ENCODE measurements around the gene SIGLEC12. TPM values are rescaled to one million over a fixed set of nuclear protein-coding genes. Genes with fewer than 3 reads are reported as not detected.

The SIGLEC12 gene
- total RNA-seq, 4 donors from 2014 or later, result 0.11 TPM; not detected in 3

- no peak for TF ChIP-seq POLR2A (IDR thresholded peaks at IDR 0.05)
- TF ChIP-seq, protein P1, sequence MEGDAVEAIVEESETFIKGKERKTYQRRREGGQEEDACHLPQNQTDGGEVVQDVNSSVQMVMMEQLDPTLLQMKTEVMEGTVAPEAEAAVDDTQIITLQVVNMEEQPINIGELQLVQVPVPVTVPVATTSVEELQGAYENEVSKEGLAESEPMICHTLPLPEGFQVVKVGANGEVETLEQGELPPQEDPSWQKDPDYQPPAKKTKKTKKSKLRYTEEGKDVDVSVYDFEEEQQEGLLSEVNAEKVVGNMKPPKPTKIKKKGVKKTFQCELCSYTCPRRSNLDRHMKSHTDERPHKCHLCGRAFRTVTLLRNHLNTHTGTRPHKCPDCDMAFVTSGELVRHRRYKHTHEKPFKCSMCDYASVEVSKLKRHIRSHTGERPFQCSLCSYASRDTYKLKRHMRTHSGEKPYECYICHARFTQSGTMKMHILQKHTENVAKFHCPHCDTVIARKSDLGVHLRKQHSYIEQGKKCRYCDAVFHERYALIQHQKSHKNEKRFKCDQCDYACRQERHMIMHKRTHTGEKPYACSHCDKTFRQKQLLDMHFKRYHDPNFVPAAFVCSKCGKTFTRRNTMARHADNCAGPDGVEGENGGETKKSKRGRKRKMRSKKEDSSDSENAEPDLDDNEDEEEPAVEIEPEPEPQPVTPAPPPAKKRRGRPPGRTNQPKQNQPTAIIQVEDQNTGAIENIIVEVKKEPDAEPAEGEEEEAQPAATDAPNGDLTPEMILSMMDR (IDR thresholded peaks at IDR 0.05), result no peak
- Histone ChIP-seq H3K27me3 (no peaks in the 10 kb centered on the region), H3K27ac (no peak overlapping the region), H3K9me3 (no peaks in the 10 kb centered on the region), H3K4me1 (no peaks in the 10 kb centered on the region), H3K4me3 (replicated peaks in 1 of 3) (no peak overlapping the region), H3K36me3 (no peaks in the 10 kb centered on the region)
- intact Hi-C loops (cut with DNase I), result no loop called here
- 11% methylated on average over 6 of the region's 6 CpGs for WGBS, 2 donors
- no peak for DNase-seq
Measured at GRCh38 chr19:51511353-51511752, 9.8 kb upstream of the SIGLEC12 start.

DNA sequence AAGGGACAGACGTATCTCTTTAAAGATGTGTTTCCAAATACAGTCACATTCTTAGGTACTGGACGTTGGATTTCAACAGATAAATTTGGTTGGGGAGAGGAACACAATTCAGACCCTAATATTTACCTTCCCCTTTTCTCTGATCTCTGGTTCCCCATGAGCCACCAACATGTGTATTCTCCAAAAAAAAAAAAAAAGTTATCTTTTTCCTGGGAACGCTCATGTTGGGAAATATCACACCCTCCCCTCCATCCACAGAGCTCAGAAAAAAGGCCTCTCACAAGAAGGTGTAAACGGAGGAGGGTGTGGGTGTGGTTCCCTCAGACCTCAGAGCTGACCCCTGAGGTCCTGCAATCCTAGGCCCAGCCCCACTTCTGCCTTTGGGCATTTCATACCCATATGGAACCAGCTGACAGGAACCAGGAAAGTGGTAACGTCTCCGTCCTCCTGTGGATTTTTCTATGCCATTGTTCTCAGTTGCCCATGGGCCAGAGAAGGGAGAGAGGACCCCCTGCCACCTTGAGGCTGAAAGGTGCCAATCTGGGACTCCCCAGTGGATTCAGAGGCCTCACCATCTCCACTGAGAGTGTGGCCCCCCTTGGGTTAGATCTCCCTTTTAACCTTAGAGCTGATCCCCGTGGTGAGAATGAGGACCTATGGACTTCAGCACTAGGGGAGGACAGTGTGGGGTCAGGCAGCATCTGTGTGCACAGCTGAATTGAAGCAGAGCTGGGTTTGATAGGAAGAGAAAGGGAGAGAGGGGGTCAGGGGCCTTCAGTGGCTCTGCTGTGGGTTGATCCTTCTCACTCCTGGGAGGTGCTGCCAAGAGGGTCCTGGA is 8.4 kb upstream of the SIGLEC12 start:
- WGBS, 2 donors, result 61 to 62% methylated on average over 7 of the region's 7 CpGs
- no peak overlapping the region for H3K4me3 ChIP-seq (replicated peaks in 1 of 3)
- intact Hi-C loops (cut with DNase I), result no loop called here
- H3K9me3 ChIP-seq, result no peaks in the 10 kb centered on the region
- H3K27ac ChIP-seq, result no peak overlapping the region
- H3K36me3 ChIP-seq, result no peaks in the 10 kb centered on the region
- no peaks in the 10 kb centered on the region for H3K27me3 ChIP-seq
- no peak for TF ChIP-seq POLR2A (IDR thresholded peaks at IDR 0.05)
- TF ChIP-seq, protein P1 (IDR thresholded peaks at IDR 0.05), result no peak
- DNase-seq, result no peak
- H3K4me1 ChIP-seq, result no peaks in the 10 kb centered on the region

GRCh38 chr19:51508059-51508733 is 6.6 kb upstream of the SIGLEC12 start:
- WGBS, 2 donors, result 49 to 66% methylated on average over 2 to 3 of the region's 3 CpGs
- Histone ChIP-seq H3K9me3 (no peaks in the 10 kb centered on the region), H3K27ac (no peak overlapping the region), H3K4me3 (replicated peaks in 1 of 3) (no peak overlapping the region), H3K27me3 (no peaks in the 10 kb centered on the region), H3K4me1 (no peaks in the 10 kb centered on the region), H3K36me3 (no peaks in the 10 kb centered on the region)
- TF ChIP-seq, protein P1 (IDR thresholded peaks at IDR 0.05), result no peak
- TF ChIP-seq POLR2A (IDR thresholded peaks at IDR 0.05), result no peak
- DNase-seq, result no peak
- intact Hi-C loops (cut with DNase I), result no loop called here

DNA sequence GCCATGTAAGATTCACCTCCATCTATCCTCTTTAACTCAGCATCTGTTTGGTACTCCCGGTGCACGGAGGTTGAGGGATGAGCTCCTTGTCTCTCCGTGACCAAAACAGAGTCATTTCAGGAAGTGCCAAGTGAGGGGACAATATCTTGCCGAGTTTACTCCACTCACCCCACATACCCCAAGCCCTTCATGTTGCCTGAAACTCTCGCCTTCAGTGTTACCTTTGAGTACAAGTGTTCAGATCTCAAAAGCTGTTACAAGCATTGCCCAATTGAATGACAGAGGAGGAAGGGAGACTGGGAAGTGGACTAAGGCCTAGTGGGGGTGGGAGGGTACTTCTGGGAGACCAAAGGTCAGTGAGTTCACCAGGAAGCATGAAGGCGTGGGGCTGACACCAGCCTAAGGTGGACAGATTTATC is 6.0 kb upstream of the SIGLEC12 start:
- Histone ChIP-seq H3K27ac (no peak overlapping the region), H3K36me3 (no peaks in the 10 kb centered on the region)
- WGBS, 2 donors, result 57 to 67% methylated on average over 6 of the region's 6 CpGs

GRCh38 chr19:51507192-51507591 is 5.6 kb upstream of the SIGLEC12 start:
- WGBS, 2 donors, result 32 to 38% methylated on average over 3 of the region's 3 CpGs
- Histone ChIP-seq H3K27me3 (no peaks in the 10 kb centered on the region), H3K36me3 (no peaks in the 10 kb centered on the region), H3K4me3 (replicated peaks in 1 of 3) (no peak overlapping the region), H3K27ac (no peak overlapping the region), H3K4me1 (no peaks in the 10 kb centered on the region), H3K9me3 (no peaks in the 10 kb centered on the region)
- DNase-seq, result no peak
- no peak for TF ChIP-seq POLR2A (IDR thresholded peaks at IDR 0.05)
- TF ChIP-seq, protein P1 (IDR thresholded peaks at IDR 0.05), result no peak
- intact Hi-C loops (cut with DNase I), result no loop called here

More for the DNA sequence above, 6.0 kb upstream of the SIGLEC12 start:
- Histone ChIP-seq H3K4me1 (no peaks in the 10 kb centered on the region), H3K4me3 (replicated peaks in 1 of 3) (no peak overlapping the region), H3K9me3 (no peaks in the 10 kb centered on the region), H3K27me3 (no peaks in the 10 kb centered on the region)
- TF ChIP-seq POLR2A (IDR thresholded peaks at IDR 0.05), result no peak
- DNase-seq, result no peak
- intact Hi-C loops (cut with DNase I), result no loop called here

Measured in thyroid gland (tissue), 4 donors.